Transverse colon (tissue), 4 donors: ENCODE measurements around the gene RALGAPA2.

Experiments used
- CTCF ChIP-seq, 5 experiments: fragments of 200-600 bp in 3 of 5; fragments of 450-650 bp in 2 of 5; sonication (generic) in 3 of 5; IDR thresholded peaks; 1 replicate in 2 of 5; 2 replicates in 3 of 5; pipeline ENCODE4 v1.5.1; 2016 to 2017; ENCODE audit warnings: antibody characterized with exemption in 5 of 5, inconsistent platforms in 3 of 5, mild to moderate bottlenecking in 2 of 5, moderate library complexity in 1 of 5
- POLR2A ChIP-seq: fragments of 450-650 bp; IDR thresholded peaks from one replicate; pipeline ENCODE4 v1.6.1; 2016; ENCODE audit warnings: antibody characterized with exemption, mild to moderate bottlenecking, moderate library complexity
- POLR2AphosphoS5 ChIP-seq, 3 donors: sonication (generic); formaldehyde crosslinking; IDR thresholded peaks; one replicate each; pipeline ENCODE4 v1.6.1; 2016; ENCODE audit warnings: antibody characterized with exemption in 3 of 3

- TF ChIP-seq CTCF (IDR thresholded peaks at IDR 0.05) (no peak), POLR2A (no peak), POLR2AphosphoS5 (IDR thresholded peaks at IDR 0.05) (no peak)
These were observed 108.1 kb downstream of the RALGAPA2 start for GRCh38 chr20:20604357-20604756.
